ENCODE results near the gene TNFAIP2.

- TF ChIP-seq CTCF (IDR thresholded peaks at IDR 0.05; ENCODE audit: insufficient read depth, low read length, poor library complexity, severe bottlenecking), result no peak
- TF ChIP-seq EZH2phosphoT487 (conservative IDR thresholded peaks at IDR 0.05; ENCODE audit: low read length), result no peak
Observed at GRCh38 chr14:103115845-103116572, 7.3 kb upstream of the TNFAIP2 start.

Measured in SU-DHL-6 (cell line).